HCT116 (cell line): Measurements from ENCODE around the gene NDUFAF2. TPM values are rescaled to one million over a fixed set of nuclear protein-coding genes. Genes with fewer than 3 reads are reported as not detected.

Source experiments
- ATAC-seq: fragments of 200-7000 bp; cut with Tn5 transposase; 2 replicates; pipeline ENCODE4 v1.9.1; 2020; ENCODE audit warnings: mild to moderate bottlenecking, moderate library complexity
- BruUV-seq: library from RNA; stranded (reverse); fragments of 400-500 nt; replicated peaks from 2 replicates; lab custom pipeline; 2021; lab: Mats Ljungman, UMichigan
- CTCF ChIA-PET: fragments of 300-600 bp; sonication (Branson Sonifier 250); formaldehyde crosslinking; loops from one replicate; lab custom pipeline; 2021; ENCODE audit warnings: antibody characterized with exemption; lab: Charles Lee
- POLR2A ChIA-PET: fragments of 300-600, 350-600 bp; sonication (Branson Sonifier 250); formaldehyde crosslinking; loops from one replicate; lab custom pipeline; 2021; ENCODE audit warnings: antibody characterized with exemption; lab: Charles Lee
- RAD21 ChIA-PET, 2 experiments: fragments of 300-600 bp; sonication (Branson Sonifier 250); formaldehyde crosslinking; loops; one replicate each; lab custom pipeline; 2023; ENCODE audit warnings: low total read pairs in 2 of 2; ENCODE audit not compliant: uncharacterized antibody in 2 of 2, unreplicated experiment in 2 of 2, low non-redundant PET in 1 of 2; lab: Charles Lee
- DNase-seq: peaks from one replicate; pipeline ENCODE4 v3.0.0-alpha.2; 2010; ENCODE audit warnings: low read depth, low spot score
- H2AFZ ChIP-seq: fragments of 200-600 bp; shearing (Covaris generic), sonication (generic); 2 replicates; pipeline ENCODE4 v1.6.1; 2017; ENCODE audit warnings: low read depth, mixed run types, mixed read lengths, antibody characterized with exemption, low read length; ENCODE audit not compliant: poor library complexity, severe bottlenecking
- H3K27ac ChIP-seq: 2 replicates; pipeline ENCODE4 v1.5.1; 2012; ENCODE audit warnings: low read depth, low read length
- H3K27me3 ChIP-seq: fragments of 200-600 bp; sonication (generic); 2 replicates; pipeline ENCODE4 v1.6.1; 2016; ENCODE audit warnings: mixed run types, low read length, mixed read lengths; ENCODE audit not compliant: insufficient read depth
- H3K36me3 ChIP-seq, 2 experiments: fragments of 200-500 bp in 1 of 2; fragments of 200-600 bp in 1 of 2; sonication (Bioruptor generic) in 1 of 2; sonication (generic) in 1 of 2; 2 replicates each; pipeline versions ENCODE4 v1.5.1 to v1.6.1; 2014 to 2016; ENCODE audit warnings: low read length in 2 of 2, inconsistent platforms in 1 of 2, mixed read lengths in 1 of 2, mixed run types in 1 of 2; ENCODE audit not compliant: insufficient read depth in 2 of 2, control insufficient read depth in 1 of 2
- H3K4me1 ChIP-seq, 2 experiments: fragments of 200-600 bp in 1 of 2; sonication (generic) in 1 of 2; 2 replicates each; pipeline versions ENCODE4 v1.5.1 to v1.6.1; 2012 to 2017; ENCODE audit warnings: low read length in 2 of 2, inconsistent platforms in 1 of 2, mild to moderate bottlenecking in 1 of 2, mixed read lengths in 1 of 2, mixed run types in 1 of 2, moderate library complexity in 1 of 2; ENCODE audit not compliant: insufficient read depth in 2 of 2, control insufficient read depth in 1 of 2
- H3K4me2 ChIP-seq: fragments of 200-600 bp; sonication (generic); 2 replicates; pipeline ENCODE4 v1.6.1; 2017; ENCODE audit warnings: mixed run types, low read length, mixed read lengths
- H3K4me3 ChIP-seq, 2 experiments: fragments of 200-600 bp in 1 of 2; sonication (generic) in 1 of 2; replicated peaks in 1 of 2; 2 replicates each; pipeline ENCODE4 v1.5.1; 2011 to 2016; ENCODE audit warnings: low read length in 2 of 2, control low read depth in 1 of 2, low read depth in 1 of 2, mild to moderate bottlenecking in 1 of 2, mixed read lengths in 1 of 2, mixed run types in 1 of 2
- H3K79me2 ChIP-seq: fragments of 200-600 bp; sonication (generic); 2 replicates; pipeline ENCODE4 v1.6.1; 2017; ENCODE audit warnings: mild to moderate bottlenecking, mixed run types, low read length, moderate library complexity, mixed read lengths; ENCODE audit not compliant: insufficient read depth
- H3K9ac ChIP-seq: fragments of 200-600 bp; sonication (generic); 2 replicates; pipeline ENCODE4 v1.6.1; 2016; ENCODE audit warnings: low read length, mixed read lengths
- H3K9me2 ChIP-seq: fragments of 200-600 bp; sonication (generic), shearing (Covaris generic); 2 replicates; pipeline ENCODE4 v1.6.1; 2017; ENCODE audit warnings: mixed run types, mild to moderate bottlenecking, moderate library complexity; ENCODE audit not compliant: insufficient read depth
- H3K9me3 ChIP-seq, 2 experiments: fragments of 200-500 bp in 1 of 2; fragments of 200-600 bp in 1 of 2; sonication (Bioruptor generic) in 1 of 2; sonication (generic) in 1 of 2; 2 replicates each; pipeline ENCODE4 v1.6.1; 2014 to 2017; ENCODE audit warnings: low read length in 2 of 2, mixed read lengths in 2 of 2, inconsistent platforms in 1 of 2, low read depth in 1 of 2, mild to moderate bottlenecking in 1 of 2, mixed run types in 1 of 2, moderate library complexity in 1 of 2; ENCODE audit not compliant: control insufficient read depth in 1 of 2, insufficient read depth in 1 of 2
- H4K20me1 ChIP-seq: fragments of 200-600 bp; sonication (generic), shearing (Covaris generic); 2 replicates; pipeline ENCODE4 v1.6.1; 2017; ENCODE audit warnings: mixed run types, mild to moderate bottlenecking, moderate library complexity; ENCODE audit not compliant: insufficient read depth
- CBX3 ChIP-seq: IDR thresholded peaks from 2 replicates; pipeline ENCODE4 v1.6.1; 2012; ENCODE audit warnings: low read depth
- CEBPB ChIP-seq: IDR thresholded peaks from 2 replicates; pipeline ENCODE4 v1.6.1; 2012; ENCODE audit warnings: low read depth
- EGR1 ChIP-seq: IDR thresholded peaks from 2 replicates; pipeline ENCODE4 v1.6.1; 2012; ENCODE audit warnings: low read depth
- EZH2 ChIP-seq: fragments of 200-600 bp; sonication (generic); IDR thresholded peaks from 2 replicates; pipeline ENCODE4 v1.6.1; 2017; ENCODE audit warnings: antibody characterized with exemption, mixed run types
- EZH2phosphoT487 ChIP-seq: fragments of 200-600 bp; IDR thresholded peaks from 2 replicates; pipeline ENCODE4 v1.6.1; 2018; ENCODE audit warnings: antibody characterized with exemption, borderline replicate concordance
- FOSL1 ChIP-seq: IDR thresholded peaks from 2 replicates; pipeline ENCODE4 v1.6.1; 2012; ENCODE audit warnings: low read depth
- JUND ChIP-seq: IDR thresholded peaks from 2 replicates; pipeline ENCODE4 v1.6.1; 2012
- POLR2A ChIP-seq: IDR thresholded peaks from 2 replicates; pipeline ENCODE4 v1.7.0; 2011; ENCODE audit warnings: borderline replicate concordance; ENCODE audit not compliant: insufficient read depth, insufficient read length; ENCODE audit errors: extremely low read depth
- POLR2AphosphoS5 ChIP-seq: IDR thresholded peaks from 2 replicates; pipeline ENCODE4 v1.6.1; 2011; ENCODE audit warnings: mild to moderate bottlenecking, low read depth, low read length, moderate library complexity
- RAD21 ChIP-seq: IDR thresholded peaks from 2 replicates; pipeline ENCODE4 v1.6.1; 2012; ENCODE audit warnings: low read depth, mild to moderate bottlenecking
- SIN3A ChIP-seq: IDR thresholded peaks from 2 replicates; pipeline ENCODE4 v1.6.1; 2012; ENCODE audit warnings: low read depth
- SRF ChIP-seq: IDR thresholded peaks from 2 replicates; pipeline ENCODE4 v1.6.1; 2012; ENCODE audit warnings: low read depth
- TCF7L2 ChIP-seq: IDR thresholded peaks from 2 replicates; pipeline ENCODE4 v1.7.0; 2011; ENCODE audit warnings: borderline replicate concordance, inconsistent platforms; ENCODE audit not compliant: insufficient read depth, insufficient read length; ENCODE audit errors: extremely low read depth
- ZFX ChIP-seq: fragments of 450-650 bp; IDR thresholded peaks from 2 replicates; pipeline ENCODE4 v1.6.1; 2017
- ZNF274 ChIP-seq: fragments of 200-500 bp; sonication (Bioruptor generic); IDR thresholded peaks from 2 replicates; pipeline ENCODE4 v1.6.1; 2014; ENCODE audit warnings: mild to moderate bottlenecking, low read depth, low read length, inconsistent platforms
- intact Hi-C: fragments of 100-400 bp; cut with micrococcal nuclease; formaldehyde crosslinking; loops from 2 replicates; pipeline ENCODE4 v1.10.0; 2022
- total RNA-seq: library from RNA; stranded (reverse); gene quantifications from one replicate; pipeline ENCODE4 v1.2.1, GENCODE V29; 2021; ENCODE audit not compliant: unreplicated experiment
- TF ChIP-seq, protein P1 (sequence below), 3 experiments: fragments of 200-600 bp in 1 of 3; sonication (generic) in 1 of 3; IDR thresholded peaks in 2 of 3; conservative IDR thresholded peaks in 1 of 3; 2 replicates each; pipeline ENCODE4 v1.5.1; 2012 to 2017; ENCODE audit warnings: low read depth in 2 of 3, low read length in 2 of 3, antibody characterized with exemption in 1 of 3, borderline replicate concordance in 1 of 3, control low read depth in 1 of 3, mild to moderate bottlenecking in 1 of 3, mixed read lengths in 1 of 3, mixed run types in 1 of 3, moderate library complexity in 1 of 3; ENCODE audit not compliant: insufficient read depth in 1 of 3
- TF ChIP-seq, protein P2 (sequence below): IDR thresholded peaks from 2 replicates; pipeline ENCODE4 v1.6.1; 2012
- TF ChIP-seq, protein P3 (sequence below): IDR thresholded peaks from 2 replicates; pipeline ENCODE4 v1.6.1; 2012; ENCODE audit warnings: low read depth

NDUFAF2 gene
- total RNA-seq, 1 experiment from 2014 or later, result 36.9 TPM

DNA sequence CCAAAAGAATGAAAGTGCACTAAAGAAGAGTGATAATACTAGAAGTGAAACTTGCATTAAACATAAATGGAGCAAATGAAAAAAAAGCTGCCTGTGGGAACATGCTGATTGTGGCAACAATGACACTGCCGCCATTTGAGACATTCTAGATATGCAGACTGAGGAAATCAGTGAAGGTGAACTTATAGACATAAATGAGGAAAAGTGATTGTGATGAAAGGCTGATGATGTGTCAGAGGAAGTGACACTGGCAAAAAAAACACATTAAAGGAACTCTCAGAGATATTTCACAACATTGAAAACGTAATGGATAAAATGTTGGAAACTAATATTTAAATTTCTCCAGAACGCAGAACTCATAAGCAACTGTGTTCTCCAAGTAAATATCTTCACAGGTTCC, 1.4 kb upstream of the NDUFAF2 start:
- peak overlapping the region; percentile 85 to 87 for H3K4me3 ChIP-seq
- no peaks in the 10 kb centered on the region for H3K9me2 ChIP-seq
- H4K20me1 ChIP-seq, result no peaks in the 10 kb centered on the region
- ChIA-PET POLR2A (no interaction called here), CTCF (no interaction called here), RAD21 (no interaction called here)
- no peak for DNase-seq
- H3K27me3 ChIP-seq, result no peaks in the 10 kb centered on the region
- peak overlapping the region; percentile 78; the same call in 1 of the 2 replicates for H3K9ac ChIP-seq
- no peaks in the 10 kb centered on the region for H3K9me3 ChIP-seq
- no peaks in the 10 kb centered on the region for H3K36me3 ChIP-seq
- no peak overlapping the region for H2AFZ ChIP-seq
- TF ChIP-seq TCF7L2, result no peak
- no peak for TF ChIP-seq EZH2
- TF ChIP-seq ZFX, result no peak
- TF ChIP-seq, protein P1, sequence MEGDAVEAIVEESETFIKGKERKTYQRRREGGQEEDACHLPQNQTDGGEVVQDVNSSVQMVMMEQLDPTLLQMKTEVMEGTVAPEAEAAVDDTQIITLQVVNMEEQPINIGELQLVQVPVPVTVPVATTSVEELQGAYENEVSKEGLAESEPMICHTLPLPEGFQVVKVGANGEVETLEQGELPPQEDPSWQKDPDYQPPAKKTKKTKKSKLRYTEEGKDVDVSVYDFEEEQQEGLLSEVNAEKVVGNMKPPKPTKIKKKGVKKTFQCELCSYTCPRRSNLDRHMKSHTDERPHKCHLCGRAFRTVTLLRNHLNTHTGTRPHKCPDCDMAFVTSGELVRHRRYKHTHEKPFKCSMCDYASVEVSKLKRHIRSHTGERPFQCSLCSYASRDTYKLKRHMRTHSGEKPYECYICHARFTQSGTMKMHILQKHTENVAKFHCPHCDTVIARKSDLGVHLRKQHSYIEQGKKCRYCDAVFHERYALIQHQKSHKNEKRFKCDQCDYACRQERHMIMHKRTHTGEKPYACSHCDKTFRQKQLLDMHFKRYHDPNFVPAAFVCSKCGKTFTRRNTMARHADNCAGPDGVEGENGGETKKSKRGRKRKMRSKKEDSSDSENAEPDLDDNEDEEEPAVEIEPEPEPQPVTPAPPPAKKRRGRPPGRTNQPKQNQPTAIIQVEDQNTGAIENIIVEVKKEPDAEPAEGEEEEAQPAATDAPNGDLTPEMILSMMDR (IDR thresholded peaks at IDR 0.05 in 2 of 3, conservative IDR thresholded peaks at IDR 0.05 in 1 of 3; ENCODE audit: borderline replicate concordance in 1 of 3, insufficient read depth in 1 of 3, low read depth in 2 of 3, low read length in 2 of 3), result no peak
- no peak for TF ChIP-seq FOSL1
- TF ChIP-seq CEBPB, result no peak
- no peak for TF ChIP-seq EGR1
- no peak for TF ChIP-seq EZH2phosphoT487
- no peak for TF ChIP-seq POLR2A
- TF ChIP-seq ZNF274, result no peak
- no peak for TF ChIP-seq POLR2AphosphoS5
- TF ChIP-seq, protein P2, sequence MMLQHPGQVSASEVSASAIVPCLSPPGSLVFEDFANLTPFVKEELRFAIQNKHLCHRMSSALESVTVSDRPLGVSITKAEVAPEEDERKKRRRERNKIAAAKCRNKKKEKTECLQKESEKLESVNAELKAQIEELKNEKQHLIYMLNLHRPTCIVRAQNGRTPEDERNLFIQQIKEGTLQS, result no peak
- no peak for TF ChIP-seq RAD21
- no peak for TF ChIP-seq CBX3
- TF ChIP-seq SIN3A, result no peak
- TF ChIP-seq JUND, result no peak
- TF ChIP-seq, protein P3, sequence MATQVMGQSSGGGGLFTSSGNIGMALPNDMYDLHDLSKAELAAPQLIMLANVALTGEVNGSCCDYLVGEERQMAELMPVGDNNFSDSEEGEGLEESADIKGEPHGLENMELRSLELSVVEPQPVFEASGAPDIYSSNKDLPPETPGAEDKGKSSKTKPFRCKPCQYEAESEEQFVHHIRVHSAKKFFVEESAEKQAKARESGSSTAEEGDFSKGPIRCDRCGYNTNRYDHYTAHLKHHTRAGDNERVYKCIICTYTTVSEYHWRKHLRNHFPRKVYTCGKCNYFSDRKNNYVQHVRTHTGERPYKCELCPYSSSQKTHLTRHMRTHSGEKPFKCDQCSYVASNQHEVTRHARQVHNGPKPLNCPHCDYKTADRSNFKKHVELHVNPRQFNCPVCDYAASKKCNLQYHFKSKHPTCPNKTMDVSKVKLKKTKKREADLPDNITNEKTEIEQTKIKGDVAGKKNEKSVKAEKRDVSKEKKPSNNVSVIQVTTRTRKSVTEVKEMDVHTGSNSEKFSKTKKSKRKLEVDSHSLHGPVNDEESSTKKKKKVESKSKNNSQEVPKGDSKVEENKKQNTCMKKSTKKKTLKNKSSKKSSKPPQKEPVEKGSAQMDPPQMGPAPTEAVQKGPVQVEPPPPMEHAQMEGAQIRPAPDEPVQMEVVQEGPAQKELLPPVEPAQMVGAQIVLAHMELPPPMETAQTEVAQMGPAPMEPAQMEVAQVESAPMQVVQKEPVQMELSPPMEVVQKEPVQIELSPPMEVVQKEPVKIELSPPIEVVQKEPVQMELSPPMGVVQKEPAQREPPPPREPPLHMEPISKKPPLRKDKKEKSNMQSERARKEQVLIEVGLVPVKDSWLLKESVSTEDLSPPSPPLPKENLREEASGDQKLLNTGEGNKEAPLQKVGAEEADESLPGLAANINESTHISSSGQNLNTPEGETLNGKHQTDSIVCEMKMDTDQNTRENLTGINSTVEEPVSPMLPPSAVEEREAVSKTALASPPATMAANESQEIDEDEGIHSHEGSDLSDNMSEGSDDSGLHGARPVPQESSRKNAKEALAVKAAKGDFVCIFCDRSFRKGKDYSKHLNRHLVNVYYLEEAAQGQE, result no peak
- TF ChIP-seq SRF, result no peak
- BruUV-seq, result TSS peak; percentile 54
- intact Hi-C loops, result no loop called here
- peaks cover 8 to 13% of the 10 kb centered on the region in 2 experiments; a peak in 2 of 4 replicates for H3K4me1 ChIP-seq
- ATAC-seq, result no peak
- H3K27ac ChIP-seq, result no peak overlapping the region
- H3K79me2 ChIP-seq, result peaks cover 90% of the 10 kb centered on the region
- H3K4me2 ChIP-seq, result peak overlapping the region; percentile 93
